Measurements from ENCODE around the gene TNFAIP6.
A peak's percentile ranks its signal among the peaks of the same experiment; 100 is the strongest.
"Not testable (repeated sequence)": the region's sequence is repeated elsewhere in the genome, so short reads cannot be mapped to it uniquely, and the experiment has no call there.

The TNFAIP6 gene

DNA sequence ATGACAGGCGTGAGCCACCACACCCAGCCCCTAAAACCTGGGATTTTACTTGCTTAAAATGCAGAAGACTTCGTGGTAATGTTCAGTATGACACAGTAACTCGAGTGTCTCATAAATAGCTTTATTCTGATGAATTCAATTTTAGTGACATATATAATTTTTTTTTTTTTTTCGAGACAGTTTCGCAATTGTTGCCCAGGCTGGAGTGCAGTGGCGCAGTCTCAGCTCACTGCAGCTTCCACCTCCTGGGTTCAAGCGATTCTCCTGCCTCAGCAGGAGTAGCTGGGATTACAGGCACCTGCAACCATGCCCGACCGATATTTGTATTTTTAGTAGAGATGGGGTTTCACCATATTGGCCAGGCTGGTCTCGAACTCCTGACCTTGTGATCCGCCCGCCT is 64.3 kb downstream of the TNFAIP6 start:
- DNase-seq (ENCODE audit: low spot score): not testable (repeated sequence)

DNA sequence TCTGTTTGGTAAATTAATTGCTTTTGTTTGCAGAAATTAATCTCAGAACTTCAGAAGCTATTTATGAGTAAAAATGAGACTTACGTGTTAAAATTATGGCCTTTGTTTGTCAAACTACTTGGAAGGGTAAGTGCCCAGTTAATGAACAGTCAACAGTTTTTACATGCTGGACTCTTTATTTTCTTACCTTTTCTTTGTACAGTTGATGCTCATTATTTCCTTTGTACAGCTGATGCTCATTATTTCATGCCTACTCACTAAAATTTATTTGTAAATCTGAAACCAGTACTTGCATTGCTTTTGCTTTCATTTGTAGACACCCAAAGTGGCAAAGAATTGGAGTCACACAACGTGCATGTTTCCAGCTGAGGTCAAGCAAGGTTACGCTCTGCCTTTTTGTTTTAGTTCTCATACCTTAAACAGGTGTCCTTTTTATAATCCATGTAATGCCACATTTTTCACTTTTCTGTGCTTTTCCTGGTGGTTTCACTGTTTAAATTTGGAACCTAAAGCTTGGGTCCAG is 65.6 kb downstream of the TNFAIP6 start:
- DNase-seq (ENCODE audit: low spot score): no peak

DNA sequence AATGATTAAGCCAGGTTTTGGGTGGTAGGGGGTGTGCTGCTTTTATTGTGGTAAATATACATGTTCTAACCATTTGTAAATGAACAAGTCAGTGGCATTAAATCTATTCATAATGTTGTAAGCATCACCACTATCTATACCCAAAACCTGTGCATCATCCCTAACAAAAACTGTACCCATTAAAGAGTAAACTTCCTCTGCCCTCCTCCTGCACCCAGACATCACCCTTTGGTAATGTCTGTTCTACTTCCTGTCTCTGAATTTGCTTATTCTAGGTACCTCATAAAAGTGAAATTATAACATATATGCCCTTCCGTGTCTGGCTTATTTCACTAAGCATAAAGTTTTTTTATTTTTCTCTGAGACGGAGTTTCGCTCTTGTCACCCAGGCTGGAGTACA is 66.4 kb downstream of the TNFAIP6 start:
- DNase-seq (ENCODE audit: low spot score): peak; percentile 63

Measured in CD4-positive, alpha-beta T cell treated with Interleukin-15 for 4 hours (primary cell).